Stimulated activated CD4-positive, alpha-beta T cell treated with anti-CD3 and anti-CD28 coated beads, Interleukin-2, amount 100 ng/mL, for 4 hours (primary cell): ENCODE data around the gene MYRIP.

Experiments
- DNase-seq: peaks from one replicate; pipeline ENCODE4 v3.0.0-alpha.2; 2020; ENCODE audit warnings: low read depth

MYRIP gene

DNA sequence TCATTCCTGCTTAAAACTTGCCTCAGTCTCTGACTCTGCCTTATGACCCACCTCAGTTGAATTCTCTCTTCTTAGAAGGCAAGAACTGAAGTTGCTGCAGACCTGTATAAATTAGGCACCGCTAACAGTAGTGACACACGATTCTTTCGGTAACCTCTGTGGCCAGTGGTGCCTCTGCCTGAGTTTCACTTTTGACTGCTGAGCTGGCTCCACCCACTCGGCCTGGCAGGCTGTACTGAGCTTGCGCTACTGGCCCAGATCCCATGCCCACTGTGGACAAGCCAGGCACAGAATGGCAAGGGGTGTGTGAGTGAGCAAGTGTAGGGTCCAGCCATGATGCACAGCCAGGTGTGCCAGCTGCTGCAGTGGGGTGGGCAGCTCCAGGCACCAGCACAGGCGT lies 481.0 kb downstream of the MYRIP start:
- no peak for DNase-seq

DNA sequence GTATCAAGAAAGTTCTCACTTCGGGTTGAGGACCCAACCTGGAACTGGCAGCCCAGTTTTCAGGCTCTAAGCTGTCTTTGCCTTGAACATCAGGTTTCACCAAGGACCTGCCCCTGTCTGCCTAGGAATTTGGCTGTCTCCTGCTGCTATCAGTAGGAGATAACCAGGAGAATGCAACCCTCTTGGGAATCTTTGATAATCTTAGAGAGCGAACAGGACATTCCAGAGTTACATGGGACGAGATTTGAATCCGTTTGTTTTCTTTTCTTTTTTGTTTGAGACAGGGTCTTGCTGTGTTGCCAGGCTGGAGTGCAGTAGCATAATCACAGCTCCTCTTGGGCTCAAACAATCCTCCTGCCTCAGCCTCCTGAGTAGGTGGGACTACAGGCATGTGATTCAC lies 482.1 kb downstream of the MYRIP start:
- DNase-seq, result no peak

DNA sequence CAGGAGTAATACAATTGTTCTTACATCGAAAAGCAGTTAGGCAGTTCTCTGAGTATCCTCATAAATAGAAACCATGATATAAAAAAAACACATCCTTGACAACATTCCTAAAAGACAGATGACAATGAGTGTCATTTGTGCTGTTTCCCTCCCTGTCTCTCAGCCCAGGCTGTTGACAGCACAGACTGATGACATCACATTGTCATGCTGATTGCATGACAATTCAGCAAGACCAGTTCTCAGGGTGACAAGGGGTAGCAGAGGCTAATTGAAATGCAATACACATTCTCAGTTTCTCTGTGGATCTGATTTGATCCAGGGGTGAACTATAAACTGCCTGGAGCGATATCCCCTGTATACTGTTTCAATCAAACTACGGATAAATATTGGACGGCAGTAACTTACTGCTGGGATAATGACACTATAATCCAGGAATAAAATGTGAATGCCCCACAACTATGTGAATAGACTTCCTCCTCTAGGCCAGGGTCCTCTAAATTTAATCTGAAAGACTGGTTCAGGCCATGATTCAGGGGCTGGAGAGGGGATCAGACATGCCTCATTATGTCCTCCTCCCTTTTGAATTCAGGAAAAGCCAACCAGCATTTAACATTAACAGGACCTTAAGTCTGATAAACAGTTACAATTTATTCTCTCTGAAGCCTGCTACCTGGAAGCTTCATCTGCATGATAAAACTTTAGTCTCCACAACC lies 483.4 kb downstream of the MYRIP start:
- no peak for DNase-seq

DNA sequence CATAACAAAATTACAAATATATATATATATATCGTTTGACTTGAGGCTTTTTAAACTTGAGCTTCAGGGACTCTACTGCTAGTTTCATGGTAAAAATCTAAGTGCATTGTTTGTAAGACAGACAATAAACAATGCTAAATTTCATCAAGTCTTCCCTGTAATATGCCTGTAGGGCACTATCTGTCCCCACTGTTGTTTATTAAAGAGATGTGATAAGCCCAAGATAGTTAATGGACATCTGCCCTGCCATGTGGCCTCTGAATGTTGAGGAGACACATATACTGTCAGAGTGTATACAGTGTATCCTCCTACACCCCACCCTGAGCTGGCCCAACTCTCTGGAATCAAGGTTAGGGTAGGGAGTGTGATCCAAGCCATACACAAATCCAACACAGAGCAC lies 485.0 kb downstream of the MYRIP start:
- no peak for DNase-seq

DNA sequence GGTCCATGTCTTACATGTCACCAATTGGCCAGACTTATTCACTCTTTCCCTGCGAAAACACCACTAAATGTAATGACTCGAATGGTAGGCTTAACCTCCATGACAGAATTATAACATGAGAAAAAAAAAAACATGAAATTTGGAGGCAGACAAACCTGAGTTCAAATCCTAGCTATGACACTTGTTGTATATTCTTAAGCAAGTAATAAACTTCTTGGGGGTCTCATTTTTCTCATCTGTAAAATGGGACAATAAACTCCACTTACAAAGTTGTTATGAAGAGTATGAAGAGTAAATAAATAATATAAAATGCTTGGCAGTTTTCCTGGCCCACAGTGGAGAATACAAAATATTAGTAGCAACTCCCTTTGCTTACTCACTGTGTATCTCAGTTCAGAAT lies 488.7 kb downstream of the MYRIP start:
- no peak for DNase-seq

DNA sequence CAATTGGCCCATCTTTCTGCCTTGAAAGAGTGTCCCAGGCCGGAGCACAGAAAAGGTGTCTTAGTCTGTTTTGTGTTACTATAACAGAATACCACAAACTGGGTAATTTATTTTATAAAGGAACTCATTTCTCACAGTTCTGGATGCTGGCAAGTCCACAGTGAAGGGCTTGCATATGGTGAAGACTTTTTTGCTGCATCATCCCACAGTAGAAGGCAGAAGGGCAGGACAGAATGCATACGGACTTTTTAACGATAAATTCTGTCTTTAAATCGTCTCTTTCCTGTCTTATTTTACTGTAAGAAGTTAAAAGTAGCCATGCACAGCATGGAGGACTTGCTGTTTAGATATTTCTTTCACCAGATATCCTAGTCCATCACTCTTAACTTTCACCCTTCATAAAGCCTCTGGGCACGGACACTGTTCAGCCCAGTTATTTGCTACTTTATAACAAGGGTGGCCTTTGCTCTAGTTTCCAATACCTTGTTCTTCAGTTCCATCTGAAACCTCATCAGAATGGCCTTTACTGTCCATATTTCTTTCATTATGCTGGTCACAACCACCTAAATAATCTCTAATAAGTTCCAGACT lies 489.8 kb downstream of the MYRIP start:
- DNase-seq, result no peak

DNA sequence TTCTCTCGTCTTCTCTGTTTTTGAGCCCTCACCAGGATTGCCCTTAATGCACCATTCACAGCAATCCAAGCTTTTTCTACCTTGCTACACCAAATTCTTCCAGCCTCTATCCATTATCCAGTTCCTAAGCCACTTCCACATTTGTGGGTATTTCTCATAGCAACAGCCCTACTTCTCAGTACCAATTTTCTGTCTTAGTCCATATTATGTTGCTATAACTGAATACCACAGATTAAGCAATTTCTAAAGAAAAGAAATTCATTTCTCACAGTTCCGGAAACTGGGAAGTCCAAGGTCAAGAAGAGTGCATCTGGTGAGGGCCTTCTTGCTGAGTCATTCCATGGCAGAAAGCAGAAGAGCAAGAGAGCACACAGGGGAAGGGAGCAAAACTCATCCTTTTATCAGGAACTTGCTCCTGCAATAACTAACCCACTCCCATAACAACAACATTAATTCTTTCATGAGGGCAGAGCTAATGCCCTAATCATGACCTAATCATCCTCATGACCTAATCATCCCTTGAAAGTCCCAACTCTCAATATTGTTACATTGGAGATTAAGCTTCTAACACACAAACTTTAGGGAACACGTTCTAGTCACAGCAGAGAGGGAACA lies 490.4 kb downstream of the MYRIP start:
- no peak for DNase-seq

DNA sequence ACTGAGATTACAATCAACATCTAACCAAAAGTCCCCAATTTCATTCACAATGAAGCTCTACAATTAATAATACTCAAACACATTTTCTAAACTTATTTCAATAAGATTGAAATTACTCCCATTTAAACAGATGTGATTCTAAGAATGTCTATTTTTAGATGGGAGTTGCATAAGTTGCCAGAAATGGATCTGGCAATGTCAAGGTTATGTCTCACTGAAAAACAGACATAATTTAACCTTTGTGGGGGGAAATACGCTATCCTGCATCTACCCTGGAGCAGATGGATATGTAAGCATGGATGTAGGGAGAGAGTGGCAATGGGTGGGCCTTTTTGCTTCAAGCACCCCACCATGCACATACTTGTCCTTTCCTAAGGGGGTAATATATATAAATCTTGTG lies 493.4 kb downstream of the MYRIP start:
- DNase-seq, result no peak

DNA sequence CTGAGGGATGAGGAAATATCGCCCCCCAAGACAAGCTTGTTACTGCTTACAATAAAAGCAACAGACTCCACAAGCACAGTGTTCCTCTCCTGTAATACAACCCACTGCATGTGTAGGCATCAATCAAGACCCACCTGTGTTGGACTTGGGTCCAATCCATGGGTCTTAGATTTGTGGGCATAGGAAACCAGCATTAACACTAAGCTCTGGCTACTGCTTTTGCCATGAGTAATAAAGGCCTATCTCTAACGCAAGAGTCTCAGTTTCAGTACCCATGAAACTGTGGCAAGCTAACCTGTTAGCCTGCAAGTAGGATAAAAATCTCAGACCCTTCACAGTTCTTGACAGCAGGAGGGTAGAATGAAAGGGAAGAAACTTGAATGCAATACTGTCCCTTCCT lies 494.9 kb downstream of the MYRIP start:
- no peak for DNase-seq

DNA sequence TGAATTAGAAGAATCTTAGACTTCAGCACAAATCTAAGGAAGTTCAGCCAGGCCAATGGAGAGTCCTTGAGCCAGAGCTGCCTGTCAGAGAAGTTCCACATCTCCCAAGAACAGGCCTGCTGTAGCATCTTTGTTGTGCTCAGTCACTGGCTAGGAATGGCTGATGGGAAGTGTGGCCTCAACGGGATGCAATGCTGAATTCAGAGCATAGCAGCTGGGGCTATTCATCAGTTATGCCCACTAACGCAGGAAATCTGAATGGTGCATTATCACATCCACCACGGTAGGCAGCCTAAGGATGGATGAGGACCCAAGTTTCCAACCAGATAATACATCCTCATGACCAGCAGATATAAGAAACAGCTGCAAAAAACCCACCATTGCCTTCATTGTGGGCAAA lies 496.9 kb downstream of the MYRIP start:
- no peak for DNase-seq

DNA sequence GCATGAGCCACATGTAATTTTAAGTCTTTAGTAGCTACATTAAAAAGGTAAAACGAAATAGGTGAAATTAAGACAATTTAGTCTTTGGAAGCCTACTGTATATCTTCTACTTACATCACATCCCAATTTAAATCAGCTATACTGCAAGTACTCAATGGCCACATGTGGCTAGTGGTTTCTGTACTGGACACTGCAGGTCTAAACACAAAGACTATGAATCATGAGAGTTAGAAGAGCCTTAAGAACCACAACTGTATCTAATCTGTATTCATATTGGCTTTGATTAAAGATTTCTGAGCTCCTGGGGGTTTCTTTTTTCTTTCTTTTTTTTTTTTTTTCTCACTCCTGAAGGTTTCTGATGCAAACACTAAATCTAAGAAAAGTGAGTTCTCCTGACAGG lies 497.8 kb downstream of the MYRIP start:
- no peak for DNase-seq

DNA sequence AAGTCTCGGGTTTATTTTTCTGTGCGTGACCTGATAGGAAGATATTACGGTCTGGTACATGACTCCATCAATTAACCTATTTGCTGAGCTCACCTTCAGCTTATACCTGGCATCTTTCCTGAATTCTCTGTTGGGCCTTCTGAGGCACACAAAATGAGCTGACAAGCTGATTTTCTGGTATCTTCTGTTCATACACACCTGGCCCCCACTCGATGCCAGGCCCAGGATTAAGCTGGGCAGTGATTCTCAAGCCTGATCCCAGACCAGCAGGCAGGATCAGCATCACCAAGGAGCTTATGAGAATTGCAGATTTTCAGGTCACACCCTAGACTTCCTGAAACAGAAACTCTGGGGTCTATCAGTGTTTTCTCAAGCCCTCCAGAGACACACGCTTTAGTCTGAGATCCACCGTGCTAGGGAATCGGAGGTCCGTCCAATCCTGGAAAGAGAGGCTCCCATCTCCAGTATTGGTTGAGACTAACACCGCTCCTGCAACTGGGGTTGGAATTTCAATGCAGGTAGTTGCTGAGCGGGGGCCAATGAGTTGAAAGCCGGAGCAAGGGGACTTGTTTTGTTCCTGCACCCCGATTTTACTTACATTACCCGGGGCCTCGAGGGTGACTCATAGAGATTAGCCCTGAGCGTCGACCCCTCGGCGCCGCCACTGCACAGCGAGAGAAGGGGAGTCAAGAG lies 499.5 kb downstream of the MYRIP start:
- DNase-seq, result no peak

DNA sequence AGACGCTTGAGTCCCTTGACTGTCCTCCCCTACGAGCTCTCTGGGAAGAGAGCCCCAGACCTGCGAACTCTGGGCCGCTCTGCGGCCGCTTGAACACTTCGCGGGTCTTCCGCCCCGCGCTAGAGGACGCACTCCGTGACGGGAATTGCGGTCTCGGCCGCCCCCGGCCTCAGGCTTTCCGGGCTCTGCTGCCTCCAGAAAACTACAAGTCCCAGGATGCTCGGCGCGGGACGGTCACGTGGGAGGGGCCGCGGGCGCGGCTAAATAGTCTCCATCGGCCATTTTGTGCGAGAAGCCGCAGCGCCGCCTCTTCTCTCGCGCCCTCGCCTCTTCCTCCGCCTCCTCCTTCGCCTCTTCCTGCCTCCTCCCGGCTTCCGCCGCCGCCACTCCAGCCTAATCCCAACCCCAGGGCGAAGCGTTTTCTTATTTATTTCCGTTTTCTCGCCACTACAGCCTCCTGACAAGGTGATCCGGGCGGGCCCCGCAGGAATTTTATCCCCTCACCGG lies 500.1 kb downstream of the MYRIP start, which contains the start of gene EIF1B:
Gene EIF1B, plus strand, starts transcription at position 290 of the 507 bp plus-strand sequence. CDS start 235 bp downstream, outside the sequence.
- DNase-seq, result peak; percentile 97
